Measurements from ENCODE around the gene COL6A5.

Gene COL6A5

GRCh38 chr3:130470126-130470525 is 124.7 kb downstream of the COL6A5 start:
- no peaks in the 10 kb centered on the region for H3K27me3 ChIP-seq (ENCODE audit: insufficient read depth, poor library complexity, severe bottlenecking)
- no peak overlapping the region for H3K27ac ChIP-seq (replicated peaks)
- no peak for TF ChIP-seq SPI1 (IDR thresholded peaks at IDR 0.05; ENCODE audit: borderline replicate concordance, low read depth)
- TF ChIP-seq GABPA (IDR thresholded peaks at IDR 0.05; ENCODE audit: low read depth): no peak
- TF ChIP-seq, protein P1, sequence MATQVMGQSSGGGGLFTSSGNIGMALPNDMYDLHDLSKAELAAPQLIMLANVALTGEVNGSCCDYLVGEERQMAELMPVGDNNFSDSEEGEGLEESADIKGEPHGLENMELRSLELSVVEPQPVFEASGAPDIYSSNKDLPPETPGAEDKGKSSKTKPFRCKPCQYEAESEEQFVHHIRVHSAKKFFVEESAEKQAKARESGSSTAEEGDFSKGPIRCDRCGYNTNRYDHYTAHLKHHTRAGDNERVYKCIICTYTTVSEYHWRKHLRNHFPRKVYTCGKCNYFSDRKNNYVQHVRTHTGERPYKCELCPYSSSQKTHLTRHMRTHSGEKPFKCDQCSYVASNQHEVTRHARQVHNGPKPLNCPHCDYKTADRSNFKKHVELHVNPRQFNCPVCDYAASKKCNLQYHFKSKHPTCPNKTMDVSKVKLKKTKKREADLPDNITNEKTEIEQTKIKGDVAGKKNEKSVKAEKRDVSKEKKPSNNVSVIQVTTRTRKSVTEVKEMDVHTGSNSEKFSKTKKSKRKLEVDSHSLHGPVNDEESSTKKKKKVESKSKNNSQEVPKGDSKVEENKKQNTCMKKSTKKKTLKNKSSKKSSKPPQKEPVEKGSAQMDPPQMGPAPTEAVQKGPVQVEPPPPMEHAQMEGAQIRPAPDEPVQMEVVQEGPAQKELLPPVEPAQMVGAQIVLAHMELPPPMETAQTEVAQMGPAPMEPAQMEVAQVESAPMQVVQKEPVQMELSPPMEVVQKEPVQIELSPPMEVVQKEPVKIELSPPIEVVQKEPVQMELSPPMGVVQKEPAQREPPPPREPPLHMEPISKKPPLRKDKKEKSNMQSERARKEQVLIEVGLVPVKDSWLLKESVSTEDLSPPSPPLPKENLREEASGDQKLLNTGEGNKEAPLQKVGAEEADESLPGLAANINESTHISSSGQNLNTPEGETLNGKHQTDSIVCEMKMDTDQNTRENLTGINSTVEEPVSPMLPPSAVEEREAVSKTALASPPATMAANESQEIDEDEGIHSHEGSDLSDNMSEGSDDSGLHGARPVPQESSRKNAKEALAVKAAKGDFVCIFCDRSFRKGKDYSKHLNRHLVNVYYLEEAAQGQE (IDR thresholded peaks at IDR 0.05; ENCODE audit: insufficient replicate concordance, low read depth): no peak
- TF ChIP-seq, protein P2, sequence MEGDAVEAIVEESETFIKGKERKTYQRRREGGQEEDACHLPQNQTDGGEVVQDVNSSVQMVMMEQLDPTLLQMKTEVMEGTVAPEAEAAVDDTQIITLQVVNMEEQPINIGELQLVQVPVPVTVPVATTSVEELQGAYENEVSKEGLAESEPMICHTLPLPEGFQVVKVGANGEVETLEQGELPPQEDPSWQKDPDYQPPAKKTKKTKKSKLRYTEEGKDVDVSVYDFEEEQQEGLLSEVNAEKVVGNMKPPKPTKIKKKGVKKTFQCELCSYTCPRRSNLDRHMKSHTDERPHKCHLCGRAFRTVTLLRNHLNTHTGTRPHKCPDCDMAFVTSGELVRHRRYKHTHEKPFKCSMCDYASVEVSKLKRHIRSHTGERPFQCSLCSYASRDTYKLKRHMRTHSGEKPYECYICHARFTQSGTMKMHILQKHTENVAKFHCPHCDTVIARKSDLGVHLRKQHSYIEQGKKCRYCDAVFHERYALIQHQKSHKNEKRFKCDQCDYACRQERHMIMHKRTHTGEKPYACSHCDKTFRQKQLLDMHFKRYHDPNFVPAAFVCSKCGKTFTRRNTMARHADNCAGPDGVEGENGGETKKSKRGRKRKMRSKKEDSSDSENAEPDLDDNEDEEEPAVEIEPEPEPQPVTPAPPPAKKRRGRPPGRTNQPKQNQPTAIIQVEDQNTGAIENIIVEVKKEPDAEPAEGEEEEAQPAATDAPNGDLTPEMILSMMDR (IDR thresholded peaks at IDR 0.05; ENCODE audit: insufficient read depth, low read length): no peak
- no peak for TF ChIP-seq POLR2AphosphoS5 (IDR thresholded peaks at IDR 0.05; ENCODE audit: low read depth)
- no peak overlapping the region for H3K4me3 ChIP-seq (replicated peaks; ENCODE audit: insufficient read depth, low read length)
- DNase-seq (ENCODE audit: low read depth in 1 of 2, low spot score in 1 of 2): no peak

DNA sequence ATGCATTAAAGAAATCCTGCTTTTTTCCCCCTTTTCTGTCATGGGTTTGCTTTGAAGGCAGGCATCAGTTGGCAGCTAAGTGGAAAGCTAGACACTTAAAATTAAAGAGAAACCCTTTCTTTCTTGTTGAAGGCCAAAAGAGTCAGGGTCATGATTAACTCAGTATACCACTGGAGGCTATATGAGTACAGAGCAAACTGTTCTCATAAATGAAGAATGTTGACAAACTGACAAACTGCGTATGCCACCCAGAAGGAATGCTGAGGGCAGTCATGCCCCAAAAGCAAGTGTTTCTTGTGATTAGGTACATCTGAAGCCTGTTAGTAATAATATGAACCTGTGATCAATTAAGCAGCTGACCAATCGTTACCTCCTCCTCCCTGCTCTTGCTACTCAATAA is 127.9 kb downstream of the COL6A5 start:
- H3K27ac ChIP-seq (replicated peaks): no peak overlapping the region
- no peaks in the 10 kb centered on the region for H3K27me3 ChIP-seq (ENCODE audit: insufficient read depth, poor library complexity, severe bottlenecking)
- no peak overlapping the region for H3K4me3 ChIP-seq (replicated peaks; ENCODE audit: insufficient read depth, low read length)
- TF ChIP-seq POLR2AphosphoS5 (IDR thresholded peaks at IDR 0.05; ENCODE audit: low read depth) (no peak), GABPA (IDR thresholded peaks at IDR 0.05; ENCODE audit: low read depth) (no peak), SPI1 (IDR thresholded peaks at IDR 0.05; ENCODE audit: borderline replicate concordance, low read depth) (no peak)
- TF ChIP-seq, protein P1 (IDR thresholded peaks at IDR 0.05; ENCODE audit: insufficient replicate concordance, low read depth): no peak
- TF ChIP-seq, protein P2 (IDR thresholded peaks at IDR 0.05; ENCODE audit: insufficient read depth, low read length): no peak
- DNase-seq (ENCODE audit: low read depth in 1 of 2, low spot score in 1 of 2): no peak

DNA sequence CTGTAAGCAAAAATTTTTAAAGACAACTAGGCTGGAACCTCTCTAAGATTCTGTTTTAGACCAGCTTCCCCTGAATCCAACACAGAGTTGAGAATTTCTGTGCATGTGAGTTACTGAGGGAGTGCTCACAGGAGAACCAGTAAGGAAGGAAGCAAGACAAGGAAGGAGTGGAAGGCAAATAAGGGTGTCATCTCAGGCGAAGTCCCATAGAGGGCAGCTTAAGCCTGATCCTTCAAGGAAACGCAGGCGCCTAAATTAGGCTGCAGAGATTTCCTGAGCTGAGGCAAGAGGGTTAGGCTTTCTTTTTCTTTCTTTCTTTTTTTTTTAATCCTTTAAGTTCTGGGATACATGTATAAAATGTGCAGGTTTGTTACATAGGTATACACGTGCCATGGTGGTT is 135.3 kb downstream of the COL6A5 start:
- Histone ChIP-seq H3K27ac (replicated peaks) (no peak overlapping the region), H3K27me3 (ENCODE audit: insufficient read depth, poor library complexity, severe bottlenecking) (no peaks in the 10 kb centered on the region), H3K4me3 (replicated peaks; ENCODE audit: insufficient read depth, low read length) (no peak overlapping the region)
- TF ChIP-seq, protein P1 (IDR thresholded peaks at IDR 0.05; ENCODE audit: insufficient replicate concordance, low read depth): no peak
- TF ChIP-seq POLR2AphosphoS5 (IDR thresholded peaks at IDR 0.05; ENCODE audit: low read depth) (no peak), SPI1 (IDR thresholded peaks at IDR 0.05; ENCODE audit: borderline replicate concordance, low read depth) (no peak), GABPA (IDR thresholded peaks at IDR 0.05; ENCODE audit: low read depth) (no peak)
- TF ChIP-seq, protein P2 (IDR thresholded peaks at IDR 0.05; ENCODE audit: insufficient read depth, low read length): peak; percentile 14
- DNase-seq (ENCODE audit: low read depth in 1 of 2, low spot score in 1 of 2): peak; percentile 0 to 29
